ENCODE data around the gene EFCAB8. TPM values are rescaled to one million over a fixed set of nuclear protein-coding genes. Genes with fewer than 3 reads are reported as not detected.

Gene EFCAB8
- total RNA-seq, 2 donors from 2014 or later = 0.78 to 3.1 TPM

DNA sequence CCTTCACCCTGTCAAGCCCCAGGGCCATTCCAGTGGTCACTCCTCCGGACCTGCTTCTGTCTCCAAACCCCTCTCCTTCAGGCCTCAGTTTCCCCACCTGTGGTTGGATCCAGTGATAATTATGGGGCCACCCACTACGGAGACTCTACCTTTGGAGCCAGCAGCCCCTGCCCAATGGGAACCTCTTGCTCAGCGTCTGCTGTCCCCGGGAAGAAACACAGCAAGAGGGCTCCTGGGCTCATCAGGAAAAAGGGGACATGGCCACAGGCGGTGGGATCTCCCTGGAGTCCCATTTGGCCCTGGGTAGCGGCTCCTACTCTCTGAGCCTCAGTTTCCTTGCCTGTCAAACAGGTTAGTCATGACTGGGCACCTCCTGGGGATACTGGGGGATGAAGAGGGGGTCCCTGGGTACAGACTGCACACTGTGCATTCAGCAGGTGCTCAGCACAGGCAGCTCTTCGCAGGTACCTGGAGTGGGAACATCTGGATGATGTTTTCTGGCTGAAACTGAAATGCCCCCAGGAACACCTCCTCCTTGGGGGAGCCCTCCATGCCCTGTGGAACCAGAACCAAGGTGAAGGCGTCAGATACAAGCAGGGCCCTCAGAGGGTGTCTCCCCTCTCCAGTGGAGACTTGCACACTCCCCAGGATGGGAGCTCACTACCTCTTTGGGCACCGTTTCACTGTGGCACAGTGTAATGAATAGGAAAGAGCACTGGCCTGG is 126.1 kb downstream of the EFCAB8 start:
- H3K4me1 Mint-ChIP-seq (ENCODE audit: low read depth in 2 of 2) = no peaks in the 10 kb centered on the region
- H3K9me3 Mint-ChIP-seq = no peaks in the 10 kb centered on the region
- H3K36me3 Mint-ChIP-seq = no peaks in the 10 kb centered on the region
- ATAC-seq (no peak), DNase-seq (ENCODE audit: low spot score) (no peak)
- H3K27ac Mint-ChIP-seq = no peak overlapping the region
- no peak overlapping the region for H3K4me3 Mint-ChIP-seq
- no peaks in the 10 kb centered on the region for H3K27me3 Mint-ChIP-seq

DNA sequence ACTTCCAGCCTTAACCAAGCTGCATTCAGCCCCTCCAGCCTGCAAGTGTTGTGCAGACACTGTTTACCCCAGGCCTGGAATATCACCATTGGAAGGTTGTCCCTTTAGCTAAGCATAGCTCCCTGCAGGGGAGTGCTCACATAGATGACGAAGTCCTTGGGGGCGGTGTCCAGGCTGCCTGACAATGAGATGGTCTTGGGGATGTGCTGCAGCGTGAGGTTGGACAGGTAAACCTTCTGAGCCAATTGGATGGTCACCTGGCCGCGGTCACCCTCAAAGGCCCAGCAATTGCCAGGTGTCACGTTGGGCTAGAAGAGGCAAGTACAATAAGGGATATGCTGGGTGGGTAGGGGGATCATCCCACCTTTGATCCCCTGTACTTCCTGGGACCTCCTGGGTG is 126.9 kb downstream of the EFCAB8 start:
- Mint-ChIP-seq H3K36me3 (no peaks in the 10 kb centered on the region), H3K4me1 (ENCODE audit: low read depth in 2 of 2) (peaks cover 0 to under 1% of the 10 kb centered on the region in 2 donors), H3K4me3 (no peak overlapping the region), H3K27ac (no peak overlapping the region), H3K27me3 (no peaks in the 10 kb centered on the region), H3K9me3 (no peaks in the 10 kb centered on the region)
- DNase-seq (ENCODE audit: low spot score) = no peak
- ATAC-seq = no peak

DNA sequence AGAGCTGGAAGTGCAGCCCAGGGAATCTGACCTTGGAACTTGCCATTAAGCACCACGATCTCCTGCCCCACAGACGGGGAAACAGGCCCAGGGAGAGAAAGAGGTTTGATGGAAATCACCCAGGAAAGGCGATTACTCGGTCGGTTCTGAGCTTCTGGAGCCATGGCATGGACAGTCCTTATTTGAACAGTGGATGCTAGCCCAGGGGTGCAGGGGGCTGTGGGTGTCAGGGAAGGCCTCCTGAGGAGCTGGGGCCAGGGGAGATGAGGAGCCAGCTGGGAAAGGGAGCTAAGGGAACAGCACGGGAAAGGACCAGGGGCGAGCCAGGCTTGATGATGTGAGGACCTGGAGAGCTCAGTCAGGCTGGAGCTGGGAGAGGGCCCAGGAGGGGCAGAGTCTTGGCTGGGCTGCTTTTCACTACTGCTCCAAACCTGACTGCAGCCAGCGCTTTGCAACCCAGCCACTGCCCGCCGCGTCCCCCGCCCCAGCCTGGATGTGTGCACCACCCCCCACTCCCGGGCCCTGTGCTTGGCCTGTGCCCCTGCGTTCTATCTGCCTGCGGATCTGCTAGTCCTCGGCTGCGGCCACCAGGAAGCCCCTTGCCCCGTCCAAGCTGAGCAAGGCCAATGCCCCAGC is 127.7 kb downstream of the EFCAB8 start:
- ATAC-seq (peak; percentile 13 to 31), DNase-seq (ENCODE audit: low spot score) (no peak)
- Mint-ChIP-seq H3K27ac (no peak overlapping the region), H3K4me1 (ENCODE audit: low read depth in 2 of 2) (peaks cover 4 to 6% of the 10 kb centered on the region in 2 donors), H3K9me3 (no peaks in the 10 kb centered on the region), H3K27me3 (peaks cover 0 to 3% of the 10 kb centered on the region in 2 donors), H3K36me3 (no peaks in the 10 kb centered on the region), H3K4me3 (no peak overlapping the region)

DNA sequence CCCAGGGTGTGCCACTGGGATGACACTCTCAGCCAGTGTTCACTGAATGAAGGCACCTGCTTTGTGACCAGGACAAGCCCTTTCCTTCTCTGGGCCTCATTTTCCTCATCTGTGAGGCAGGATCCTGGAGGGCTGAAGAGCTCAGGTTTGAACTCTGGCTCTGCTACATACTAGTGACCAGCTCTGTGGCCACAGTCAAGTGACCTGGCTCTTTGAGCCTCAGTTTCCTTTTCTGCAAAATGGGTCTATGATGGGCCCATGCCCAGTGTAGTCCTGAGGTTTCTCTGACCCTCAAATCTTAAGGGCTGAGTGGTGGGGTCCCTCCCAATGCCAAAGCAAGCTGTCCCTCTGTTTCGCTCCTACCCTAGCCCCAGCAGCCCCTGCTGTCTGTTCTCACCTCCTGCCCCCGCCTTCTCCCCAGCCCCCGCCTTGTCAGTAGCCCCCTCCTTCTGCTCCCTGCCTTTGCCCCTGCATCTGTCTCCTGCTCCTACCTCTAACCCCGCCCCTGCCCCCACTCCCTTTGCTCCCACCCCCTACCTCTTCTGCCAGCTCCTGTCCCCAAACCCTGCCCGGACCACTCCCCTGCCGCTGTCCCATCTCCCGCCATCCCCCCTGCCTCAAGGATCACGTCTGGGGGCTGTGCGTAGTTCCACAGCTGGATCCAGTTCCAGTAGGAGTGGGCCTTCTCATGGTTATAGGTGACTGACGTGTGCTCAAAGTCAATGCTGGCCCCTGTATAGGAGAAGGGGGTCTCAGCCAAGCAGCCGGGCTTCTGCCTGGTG is 128.5 kb downstream of the EFCAB8 start:
- Mint-ChIP-seq H3K4me1 (ENCODE audit: low read depth in 2 of 2) (peaks cover 4 to 6% of the 10 kb centered on the region in 2 donors), H3K4me3 (no peak overlapping the region), H3K27me3 (peaks cover 0 to 3% of the 10 kb centered on the region in 2 donors), H3K27ac (no peak overlapping the region), H3K9me3 (no peaks in the 10 kb centered on the region), H3K36me3 (no peaks in the 10 kb centered on the region)
- ATAC-seq (no peak), DNase-seq (ENCODE audit: low spot score) (no peak)

DNA sequence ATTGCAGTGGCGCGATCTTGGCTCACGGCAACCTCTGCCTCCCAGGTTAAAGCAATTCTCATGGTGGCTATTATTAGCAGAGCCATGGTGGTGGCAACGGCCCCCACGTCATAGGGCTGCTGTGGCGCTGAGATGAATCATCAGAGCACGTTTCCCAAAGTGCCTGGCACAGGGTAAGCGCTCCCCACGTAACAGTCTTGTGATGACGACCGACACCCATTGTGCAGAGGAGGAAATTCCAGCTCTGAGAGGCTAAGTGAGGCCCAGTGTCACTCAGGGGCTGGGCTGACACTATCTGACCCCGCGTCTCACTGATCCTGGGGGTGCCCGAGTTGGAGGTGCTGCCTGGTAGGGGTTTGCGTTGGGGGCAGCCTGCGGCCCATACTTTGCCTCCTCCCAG is 129.3 kb downstream of the EFCAB8 start:
- Mint-ChIP-seq H3K4me1 (ENCODE audit: low read depth in 2 of 2) (peaks cover 4 to 6% of the 10 kb centered on the region in 2 donors), H3K4me3 (no peak overlapping the region), H3K27me3 (peaks cover 0 to 3% of the 10 kb centered on the region in 2 donors), H3K27ac (no peak overlapping the region), H3K9me3 (no peaks in the 10 kb centered on the region), H3K36me3 (no peaks in the 10 kb centered on the region)
- ATAC-seq = no peak
- DNase-seq (ENCODE audit: low spot score) = no peak

DNA sequence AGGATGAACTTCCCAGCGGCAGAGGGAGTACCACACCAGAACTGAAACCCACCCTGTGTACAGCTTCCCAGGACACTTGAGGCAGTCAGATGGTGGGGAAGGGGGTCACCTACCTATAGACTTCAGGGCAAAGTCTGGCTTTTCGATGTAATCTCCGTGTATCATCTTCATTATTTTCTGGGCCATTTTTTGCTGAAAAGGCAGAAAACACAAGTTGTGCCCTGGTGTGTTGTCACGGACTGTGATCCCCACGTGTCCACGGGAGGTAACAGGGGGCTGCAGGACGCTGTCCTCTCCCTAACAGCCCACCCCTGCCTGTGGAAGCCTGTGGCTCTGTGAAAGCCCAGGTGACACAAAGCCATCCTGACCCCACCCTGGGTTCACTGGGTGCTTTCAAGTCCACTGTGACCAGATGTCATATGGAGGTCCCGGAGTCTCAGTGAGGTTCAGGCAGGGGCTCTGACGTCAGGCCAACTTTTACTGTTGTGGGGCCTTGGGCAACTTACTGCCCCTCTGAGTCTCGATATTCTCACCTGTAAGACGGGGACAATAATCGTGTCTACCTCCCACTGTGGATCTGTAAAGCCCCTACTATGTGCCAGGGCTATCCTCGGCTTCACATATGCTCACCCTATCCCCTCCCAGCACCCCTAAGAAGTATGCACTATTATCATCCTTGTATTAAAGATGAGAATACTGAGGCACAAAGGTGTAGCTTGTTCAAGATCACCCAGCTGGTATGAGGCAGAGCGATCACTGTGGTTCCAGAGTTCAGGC is 131.0 kb downstream of the EFCAB8 start:
- peaks cover 4 to 6% of the 10 kb centered on the region in 2 donors for H3K4me1 Mint-ChIP-seq (ENCODE audit: low read depth in 2 of 2)
- no peaks in the 10 kb centered on the region for H3K9me3 Mint-ChIP-seq
- peaks cover 0 to 3% of the 10 kb centered on the region in 2 donors for H3K27me3 Mint-ChIP-seq
- H3K27ac Mint-ChIP-seq = no peak overlapping the region
- H3K36me3 Mint-ChIP-seq = no peaks in the 10 kb centered on the region
- H3K4me3 Mint-ChIP-seq = no peak overlapping the region
- no peak for DNase-seq (ENCODE audit: low spot score)
- ATAC-seq = no peak

DNA sequence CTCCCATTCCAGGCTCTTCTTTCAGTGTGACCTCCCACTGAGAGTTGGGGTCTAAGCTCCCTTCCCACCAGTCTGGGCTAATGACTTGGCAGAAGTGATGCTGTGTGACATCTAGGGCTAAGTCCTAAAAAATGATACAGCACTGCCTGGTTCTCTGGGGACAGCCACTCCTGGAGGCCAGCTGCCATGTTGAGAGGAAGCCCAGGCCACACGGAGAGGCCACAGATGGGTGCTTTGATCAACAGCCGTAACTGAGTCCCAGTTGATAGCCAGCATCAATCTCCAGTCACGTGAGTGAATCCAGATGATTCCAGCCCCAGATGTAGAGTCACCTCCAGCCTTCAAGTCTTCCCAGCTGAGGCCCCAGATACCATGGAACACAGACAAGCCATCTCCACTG is 131.7 kb downstream of the EFCAB8 start:
- Mint-ChIP-seq H3K4me3 (no peak overlapping the region), H3K9me3 (no peaks in the 10 kb centered on the region), H3K4me1 (ENCODE audit: low read depth in 2 of 2) (peaks cover 4 to 6% of the 10 kb centered on the region in 2 donors), H3K27me3 (peaks cover 0 to 3% of the 10 kb centered on the region in 2 donors), H3K36me3 (no peaks in the 10 kb centered on the region), H3K27ac (no peak overlapping the region)
- ATAC-seq = no peak
- no peak for DNase-seq (ENCODE audit: low spot score)

DNA sequence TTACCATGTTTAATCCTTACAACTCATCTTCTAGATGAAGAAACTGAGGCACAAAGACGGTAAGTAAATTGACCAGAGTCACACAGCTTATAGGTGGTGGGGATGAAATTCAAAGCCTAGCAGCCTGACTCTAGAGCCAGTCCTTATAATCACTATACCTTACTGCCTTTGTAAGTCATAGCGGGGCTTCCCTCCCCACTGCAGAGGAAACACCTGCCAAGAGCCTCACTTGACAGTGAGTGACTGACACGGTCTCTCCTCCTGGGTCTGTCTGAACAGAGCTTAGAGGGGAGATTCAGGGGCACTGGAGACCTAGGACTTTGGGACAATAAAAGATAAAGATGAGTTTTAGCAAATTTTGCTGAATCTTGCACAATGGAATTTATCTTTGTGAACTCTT is 132.7 kb downstream of the EFCAB8 start:
- ATAC-seq (no peak), DNase-seq (ENCODE audit: low spot score) (no peak)
- Mint-ChIP-seq H3K9me3 (no peaks in the 10 kb centered on the region), H3K36me3 (no peaks in the 10 kb centered on the region), H3K4me3 (no peak overlapping the region), H3K4me1 (ENCODE audit: low read depth in 2 of 2) (peaks cover 4 to 6% of the 10 kb centered on the region in 2 donors), H3K27me3 (peaks cover under 1 to 3% of the 10 kb centered on the region in 2 donors), H3K27ac (no peak overlapping the region)

DNA sequence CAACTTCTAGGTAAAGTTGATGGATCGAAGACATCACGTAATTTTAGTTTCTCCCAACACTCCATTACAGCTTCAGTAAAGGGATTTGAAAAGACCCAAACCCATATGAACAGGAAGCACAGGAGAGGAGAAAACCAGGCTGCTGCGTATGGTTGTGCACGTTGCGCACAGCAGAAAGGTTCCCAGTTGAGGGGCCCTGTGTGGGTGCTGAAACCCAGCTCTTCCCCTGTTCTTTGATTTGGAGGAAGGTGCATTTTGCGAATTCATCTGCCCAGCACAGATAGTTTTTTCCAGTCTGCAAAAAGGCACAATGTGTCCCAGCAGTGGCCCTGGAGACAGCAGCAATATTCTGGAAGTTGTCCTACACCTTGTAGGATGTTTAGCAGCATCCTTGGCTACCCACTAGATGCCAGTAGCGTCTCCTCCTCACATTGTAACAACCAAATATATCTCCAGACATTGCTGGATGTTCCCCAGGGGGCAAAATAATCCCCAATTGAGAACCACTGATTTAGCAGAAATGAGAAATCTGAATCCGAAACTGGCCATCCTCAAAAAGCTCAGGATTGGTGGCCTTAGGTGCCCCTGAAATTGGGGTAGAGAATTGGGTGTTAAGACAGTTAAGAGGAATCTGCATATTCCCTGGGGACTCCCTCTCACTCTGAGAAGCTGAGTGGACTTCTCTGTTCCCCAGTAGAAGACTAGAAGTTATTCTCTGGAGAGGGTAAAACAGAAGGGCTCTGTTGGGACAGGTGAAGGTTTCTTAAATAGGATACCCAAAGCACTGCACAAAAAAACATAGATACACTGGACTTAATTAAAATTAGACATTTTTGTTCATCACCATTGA is 133.3 kb downstream of the EFCAB8 start:
- no peak overlapping the region for H3K4me3 Mint-ChIP-seq
- H3K9me3 Mint-ChIP-seq = no peaks in the 10 kb centered on the region
- no peaks in the 10 kb centered on the region for H3K36me3 Mint-ChIP-seq
- H3K27me3 Mint-ChIP-seq = peaks cover 3 to 7% of the 10 kb centered on the region in 2 donors
- peaks cover 4 to 6% of the 10 kb centered on the region in 2 donors for H3K4me1 Mint-ChIP-seq (ENCODE audit: low read depth in 2 of 2)
- no peak for DNase-seq (ENCODE audit: low spot score)
- no peak overlapping the region for H3K27ac Mint-ChIP-seq
- no peak for ATAC-seq

DNA sequence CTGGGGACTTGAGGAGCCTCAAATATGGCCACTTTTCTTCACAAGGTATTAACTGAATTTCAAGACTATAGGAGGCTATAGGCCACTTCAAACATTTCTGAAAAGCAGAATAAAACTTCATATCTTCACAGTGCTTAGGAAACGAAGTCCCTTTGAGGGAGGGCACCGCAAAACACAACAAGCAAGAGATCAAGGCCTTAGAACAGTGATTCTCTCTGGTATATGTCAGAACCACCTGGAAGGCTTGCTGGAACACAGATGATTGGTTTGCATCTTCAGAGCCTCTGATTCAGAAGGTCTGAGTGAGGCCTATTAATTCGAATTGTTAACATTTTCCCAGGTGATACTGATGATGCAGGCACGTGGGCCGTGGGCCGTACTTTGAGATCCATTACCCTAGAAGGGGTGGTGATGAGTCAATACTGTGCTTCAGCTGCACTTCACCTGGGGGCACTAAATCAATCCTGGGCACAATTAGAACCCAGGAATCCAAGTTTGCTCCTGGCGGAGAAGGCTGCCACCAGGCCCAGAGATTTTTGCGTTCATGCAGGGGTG is 134.8 kb downstream of the EFCAB8 start:
- ATAC-seq = no peak
- DNase-seq (ENCODE audit: low spot score) = no peak
- Mint-ChIP-seq H3K4me3 (no peak overlapping the region), H3K27ac (no peak overlapping the region), H3K4me1 (ENCODE audit: low read depth in 2 of 2) (peaks cover 4 to 6% of the 10 kb centered on the region in 2 donors), H3K36me3 (no peaks in the 10 kb centered on the region), H3K9me3 (no peaks in the 10 kb centered on the region), H3K27me3 (peaks cover 3 to 7% of the 10 kb centered on the region in 2 donors)

DNA sequence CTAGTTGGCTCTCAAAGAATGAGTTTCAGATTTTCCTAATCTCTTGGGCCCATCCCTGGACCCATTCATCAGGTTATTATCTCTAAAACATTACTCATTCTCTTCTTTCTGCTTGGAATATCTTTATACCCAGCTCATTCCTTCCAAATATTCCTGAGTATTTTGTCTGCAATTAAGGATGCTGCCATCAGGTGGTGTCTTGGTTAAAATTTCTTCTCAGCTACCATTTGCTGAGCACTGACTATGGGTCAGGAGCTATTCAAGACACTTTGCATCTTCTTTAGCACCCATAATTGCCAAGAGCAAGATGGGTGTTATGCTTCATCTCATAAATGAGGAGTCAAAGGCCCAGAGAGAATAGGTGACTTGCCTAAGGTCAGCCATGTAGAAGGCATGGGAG is 137.1 kb downstream of the EFCAB8 start:
- peaks cover 4% of the 10 kb centered on the region in 2 donors for H3K4me1 Mint-ChIP-seq (ENCODE audit: low read depth in 2 of 2)
- no peaks in the 10 kb centered on the region for H3K36me3 Mint-ChIP-seq
- H3K4me3 Mint-ChIP-seq = no peak overlapping the region

DNA sequence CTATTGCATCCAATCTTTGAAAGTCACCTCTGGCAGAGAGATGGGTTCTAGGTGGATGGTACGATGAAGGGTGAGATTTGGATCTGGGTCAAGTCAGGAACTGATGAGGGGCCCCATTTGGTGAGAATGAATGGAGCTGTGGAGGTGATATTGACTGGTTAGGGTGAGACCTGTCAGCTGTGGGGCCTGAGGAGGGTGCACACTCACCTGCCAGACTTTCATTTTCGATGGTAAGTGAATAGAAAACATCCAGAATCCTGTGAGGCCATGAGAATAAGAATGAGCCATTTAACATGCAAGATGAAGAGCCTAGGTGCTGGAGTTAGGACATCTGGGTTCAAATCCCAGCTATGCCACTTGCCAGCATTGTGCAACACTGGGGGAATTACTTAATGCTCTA is 138.7 kb downstream of the EFCAB8 start:
- no peak for ATAC-seq
- H3K27ac Mint-ChIP-seq = no peak overlapping the region

More for the DNA sequence above, 137.1 kb downstream of the EFCAB8 start:
- no peaks in the 10 kb centered on the region for H3K9me3 Mint-ChIP-seq
- H3K27me3 Mint-ChIP-seq = peaks cover 5 to 7% of the 10 kb centered on the region in 2 donors
- H3K27ac Mint-ChIP-seq = no peak overlapping the region
- DNase-seq (ENCODE audit: low spot score) (no peak), ATAC-seq (no peak)

More for the DNA sequence above, 138.7 kb downstream of the EFCAB8 start:
- no peak overlapping the region for H3K4me3 Mint-ChIP-seq
- H3K9me3 Mint-ChIP-seq = no peaks in the 10 kb centered on the region
- DNase-seq (ENCODE audit: low spot score) = no peak
- peaks cover 2 to 7% of the 10 kb centered on the region in 2 donors for H3K27me3 Mint-ChIP-seq
- no peaks in the 10 kb centered on the region for H3K4me1 Mint-ChIP-seq (ENCODE audit: low read depth in 2 of 2)
- no peaks in the 10 kb centered on the region for H3K36me3 Mint-ChIP-seq

Measured in natural killer cell treated with Interleukin-12 subunit alpha and Interleukin-12 subunit beta and Interleukin-15 and Interleukin-18, amount 100 ng/mL, for 72 hours (primary cell).